SK-N-SH (cell line): ENCODE measurements around the gene RANGAP1.

Experiments
- EZH2phosphoT487 ChIP-seq: fragments of 200-600 bp; sonication (generic); IDR thresholded peaks from 2 replicates; pipeline ENCODE4 v1.6.1; 2017; ENCODE audit warnings: low read depth, mixed run types, mild to moderate bottlenecking, antibody characterized with exemption, moderate library complexity, borderline replicate concordance
- GABPA ChIP-seq: IDR thresholded peaks from 2 replicates; pipeline ENCODE4 v1.4.0; 2012; ENCODE audit warnings: low read depth, mild to moderate bottlenecking
- MEF2A ChIP-seq: IDR thresholded peaks from 2 replicates; pipeline ENCODE4 v1.4.0; 2012; ENCODE audit warnings: low read depth, borderline replicate concordance
- NFIC ChIP-seq: IDR thresholded peaks from 2 replicates; pipeline ENCODE4 v1.4.0; 2012; ENCODE audit warnings: borderline replicate concordance
- POLR2AphosphoS5 ChIP-seq: IDR thresholded peaks from 2 replicates; pipeline ENCODE4 v1.6.1; 2012; ENCODE audit warnings: low read depth, low read length
- RAD21 ChIP-seq: IDR thresholded peaks from 2 replicates; pipeline ENCODE4 v1.6.1; 2012; ENCODE audit warnings: mild to moderate bottlenecking, low read length
- TF ChIP-seq, protein P1 (sequence below): fragments of 200-600 bp; sonication (generic); IDR thresholded peaks from 2 replicates; pipeline ENCODE4 v1.6.1; 2017; ENCODE audit warnings: antibody characterized with exemption, mild to moderate bottlenecking, moderate library complexity

DNA sequence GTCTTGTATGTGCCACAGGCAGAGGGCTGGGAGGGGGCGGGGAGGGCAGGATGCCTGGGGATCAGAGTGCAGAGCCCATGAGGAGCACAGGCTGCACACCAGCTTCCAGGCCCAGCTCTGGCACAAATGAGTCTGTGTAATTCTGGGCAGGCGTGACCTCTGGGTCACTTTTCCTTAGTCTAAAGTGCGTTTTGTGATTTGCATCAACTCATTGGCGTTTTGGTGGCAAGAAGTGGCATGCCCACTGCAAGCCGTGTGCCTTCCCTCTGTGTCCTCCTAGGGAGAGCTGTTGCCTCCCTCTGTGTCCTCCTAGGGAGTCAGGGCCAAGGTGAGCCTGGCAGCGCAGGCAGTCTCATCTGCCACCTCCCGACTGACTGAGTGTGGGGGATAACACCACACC, 62.5 kb downstream of the RANGAP1 start:
- TF ChIP-seq MEF2A: no peak
- TF ChIP-seq, protein P1, sequence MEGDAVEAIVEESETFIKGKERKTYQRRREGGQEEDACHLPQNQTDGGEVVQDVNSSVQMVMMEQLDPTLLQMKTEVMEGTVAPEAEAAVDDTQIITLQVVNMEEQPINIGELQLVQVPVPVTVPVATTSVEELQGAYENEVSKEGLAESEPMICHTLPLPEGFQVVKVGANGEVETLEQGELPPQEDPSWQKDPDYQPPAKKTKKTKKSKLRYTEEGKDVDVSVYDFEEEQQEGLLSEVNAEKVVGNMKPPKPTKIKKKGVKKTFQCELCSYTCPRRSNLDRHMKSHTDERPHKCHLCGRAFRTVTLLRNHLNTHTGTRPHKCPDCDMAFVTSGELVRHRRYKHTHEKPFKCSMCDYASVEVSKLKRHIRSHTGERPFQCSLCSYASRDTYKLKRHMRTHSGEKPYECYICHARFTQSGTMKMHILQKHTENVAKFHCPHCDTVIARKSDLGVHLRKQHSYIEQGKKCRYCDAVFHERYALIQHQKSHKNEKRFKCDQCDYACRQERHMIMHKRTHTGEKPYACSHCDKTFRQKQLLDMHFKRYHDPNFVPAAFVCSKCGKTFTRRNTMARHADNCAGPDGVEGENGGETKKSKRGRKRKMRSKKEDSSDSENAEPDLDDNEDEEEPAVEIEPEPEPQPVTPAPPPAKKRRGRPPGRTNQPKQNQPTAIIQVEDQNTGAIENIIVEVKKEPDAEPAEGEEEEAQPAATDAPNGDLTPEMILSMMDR: no peak
- no peak for TF ChIP-seq EZH2phosphoT487
- no peak for TF ChIP-seq POLR2AphosphoS5
- TF ChIP-seq RAD21: no peak
- TF ChIP-seq GABPA: no peak
- no peak for TF ChIP-seq NFIC
